K562 (cell line): ENCODE measurements around the gene COL25A1. TPM values are rescaled to one million over a fixed set of nuclear protein-coding genes. Genes with fewer than 3 reads are reported as not detected.

ENCODE experiments used
- ATAC-seq: fragments of 200-7000 bp; cut with Tn5 transposase; 3 replicates; pipeline ENCODE4 v1.9.1; 2020; ENCODE audit warnings: moderate library complexity
- BruUV-seq: library from RNA; stranded (reverse); fragments of 400-500 nt; replicated peaks from 2 replicates; lab custom pipeline; 2021; lab: Mats Ljungman, UMichigan
- CTCF ChIA-PET: fragments of 300-600 bp; formaldehyde crosslinking; extraction: SDS; loops from one replicate; lab custom pipeline; 2021; ENCODE audit warnings: low intra/inter-chr PET ratio; lab: Yijun Ruan, JAX
- POLR2A ChIA-PET: fragments of 300-600, 350-650 bp; sonication (Branson Sonifier 250); formaldehyde crosslinking; extraction: SDS; loops from one replicate; lab custom pipeline; 2021; ENCODE audit warnings: antibody characterized with exemption, inconsistent platforms; lab: Yijun Ruan, JAX
- DNase-seq, 4 experiments: peaks; one replicate each; pipeline versions ENCODE4 v3.0.0 to v3.0.0-alpha.2; 2011 to 2018; ENCODE audit warnings: low spot score in 3 of 4, mixed read lengths in 3 of 4; ENCODE audit errors: extremely low read depth in 1 of 4
- FAIRE-seq: peaks from 2 replicates; lab custom pipeline; 2011; peaks lifted over from hg19 to GRCh38; lab: Jason Lieb, UNC
- H2AFZ ChIP-seq: 2 replicates; pipeline ENCODE4 v1.6.0; 2011; ENCODE audit warnings: low read depth, low read length, control low read depth, inconsistent platforms
- H3K27ac ChIP-seq: fragments of 200-600 bp; 3 replicates; pipeline ENCODE4 v1.8.0; 2011; ENCODE audit warnings: low read depth, mild to moderate bottlenecking, control low read depth, inconsistent platforms, low read length, moderate library complexity, mixed read lengths; ENCODE audit errors: extremely low read depth
- H3K27me3 ChIP-seq, 2 experiments: fragments of 300-600 bp in 1 of 2; 2 replicates in 1 of 2; 3 replicates in 1 of 2; pipeline versions ENCODE4 v1.6.0 to v1.8.0; 2011; ENCODE audit warnings: inconsistent platforms in 2 of 2, low read length in 2 of 2, mild to moderate bottlenecking in 1 of 2, mixed read lengths in 1 of 2, moderate library complexity in 1 of 2; ENCODE audit not compliant: control insufficient read depth in 2 of 2, insufficient read depth in 2 of 2
- H3K36me3 ChIP-seq: fragments of 300-600 bp; 3 replicates; pipeline ENCODE4 v1.8.0; 2011; ENCODE audit warnings: mild to moderate bottlenecking, low read length, inconsistent platforms; ENCODE audit not compliant: control insufficient read depth, insufficient read depth
- H3K4me1 ChIP-seq, 2 experiments: fragments of 200-600 bp in 1 of 2; replicated peaks in 1 of 2; 2 replicates in 1 of 2; 3 replicates in 1 of 2; pipeline versions ENCODE4 v1.5.1 to v1.8.0; 2011; ENCODE audit warnings: inconsistent platforms in 2 of 2, low read length in 2 of 2, mild to moderate bottlenecking in 1 of 2, mixed read lengths in 1 of 2, moderate library complexity in 1 of 2; ENCODE audit not compliant: control insufficient read depth in 2 of 2, insufficient read depth in 2 of 2
- H3K4me2 ChIP-seq: 2 replicates; pipeline ENCODE4 v1.6.1; 2011; ENCODE audit warnings: low read length, control low read depth, inconsistent platforms, mixed read lengths; ENCODE audit not compliant: insufficient read depth
- H3K4me3 ChIP-seq: fragments of 200-600 bp; sonication (generic), shearing (Covaris generic); 2 replicates; pipeline ENCODE4 v1.5.1; 2016; ENCODE audit warnings: control low read depth, inconsistent platforms
- H3K79me2 ChIP-seq: fragments of 200-600 bp; 3 replicates; pipeline ENCODE4 v1.8.0; 2011; ENCODE audit warnings: low read length, inconsistent platforms; ENCODE audit not compliant: control insufficient read depth, insufficient read depth
- H3K9ac ChIP-seq, 2 experiments: 2 replicates each; pipeline versions ENCODE4 v1.6.0 to v1.6.1; 2011; ENCODE audit warnings: low read depth in 2 of 2, low read length in 2 of 2, control low read depth in 1 of 2, inconsistent platforms in 1 of 2, mild to moderate bottlenecking in 1 of 2, mixed read lengths in 1 of 2; ENCODE audit not compliant: insufficient read depth in 1 of 2
- H3K9me1 ChIP-seq: one replicate; pipeline ENCODE4 v1.6.0; 2011; ENCODE audit warnings: inconsistent platforms, mild to moderate bottlenecking, low read length, moderate library complexity; ENCODE audit not compliant: control insufficient read depth, insufficient read depth
- H3K9me3 ChIP-seq: replicated peaks from 2 replicates; pipeline ENCODE4 v1.5.1; 2011; ENCODE audit warnings: low read depth, low read length, inconsistent platforms; ENCODE audit not compliant: control insufficient read depth, insufficient read depth
- H4K20me1 ChIP-seq: replicated peaks from 2 replicates; pipeline ENCODE4 v1.6.1; 2011; ENCODE audit warnings: low read length, inconsistent platforms, mixed read lengths; ENCODE audit not compliant: control insufficient read depth, insufficient read depth
- GTF2A2 ChIP-seq: IDR thresholded peaks from 2 replicates; pipeline ENCODE4 v1.6.1; 2016; ENCODE audit warnings: mild to moderate bottlenecking, missing genetic modification characterization, missing compliant biosample characterization
- KDM1A ChIP-seq, 2 experiments: fragments of 450-650 bp; IDR thresholded peaks; 2 replicates each; pipeline ENCODE4 v1.6.1; 2016; ENCODE audit warnings: mild to moderate bottlenecking in 2 of 2
- PHF21A ChIP-seq: fragments of 450-650 bp; IDR thresholded peaks from 2 replicates; pipeline ENCODE4 v1.6.1; 2017; ENCODE audit warnings: low read depth, borderline replicate concordance
- SMAD4 ChIP-seq: fragments of 250-450 bp; sonication (Bioruptor Pico); conservative IDR thresholded peaks from 2 replicates; pipeline ENCODE4 v1.8.0; 2021; ENCODE audit warnings: inconsistent platforms, mild to moderate bottlenecking, moderate library complexity
- THRAP3 ChIP-seq: fragments of 450-650 bp; IDR thresholded peaks from 2 replicates; pipeline ENCODE4 v1.6.1; 2016; ENCODE audit warnings: mild to moderate bottlenecking, inconsistent platforms, borderline replicate concordance
- XRCC5 ChIP-seq: fragments of 200-400 bp; formaldehyde crosslinking; IDR thresholded peaks from 2 replicates; pipeline ENCODE4 v1.6.1; 2017; ENCODE audit warnings: low read depth, mild to moderate bottlenecking, low read length
- ZBTB8A ChIP-seq: fragments of 450-650 bp; IDR thresholded peaks from 2 replicates; pipeline ENCODE4 v1.6.1; 2018; ENCODE audit warnings: mild to moderate bottlenecking, moderate library complexity; ENCODE audit not compliant: partially characterized antibody
- ZNF121 ChIP-seq: sonication (generic); formaldehyde crosslinking; conservative IDR thresholded peaks from 2 replicates; pipeline ENCODE4 v1.8.0; 2022; ENCODE audit warnings: missing genetic modification reagents
- ZNF3 ChIP-seq: fragments of 250-450 bp; sonication (Bioruptor Pico); IDR thresholded peaks from 2 replicates; pipeline ENCODE4 v1.5.0; 2021; ENCODE audit warnings: mild to moderate bottlenecking, moderate library complexity
- ZNF436 ChIP-seq: fragments of 250-450, 450-650 bp; sonication (Bioruptor Pico); formaldehyde crosslinking; IDR thresholded peaks from 2 replicates; pipeline ENCODE4 v1.7.0; 2020; ENCODE audit warnings: mild to moderate bottlenecking
- ZNF695 ChIP-seq: fragments of 450-650 bp; formaldehyde crosslinking; IDR thresholded peaks from 2 replicates; pipeline ENCODE4 v1.4.0; 2020; ENCODE audit warnings: mild to moderate bottlenecking, moderate library complexity
- ZNF696 ChIP-seq: fragments of 250-450 bp; sonication (Bioruptor Pico); conservative IDR thresholded peaks from 2 replicates; pipeline ENCODE4 v1.4.0; 2020; ENCODE audit warnings: mild to moderate bottlenecking, moderate library complexity
- WGBS: fragments of 100-300 bp; shearing (Covaris generic); methylation state at CpG from one replicate; pipeline ENCODE4 v1.1.6; 2016; ENCODE audit warnings: low coverage, mixed read lengths; ENCODE audit not compliant: insufficient coverage; ENCODE audit errors: missing lambda C conversion rate; 5-methylcytosine and 5-hydroxymethylcytosine counted together
- in situ Hi-C: fragments of 300-500 bp; cut with MboI; formaldehyde crosslinking; loops from 4 replicates; pipeline ENCODE4 v1.15.0; 2018; ENCODE audit warnings: inconsistent platforms, mixed read lengths
- intact Hi-C: fragments of 100-400 bp; cut with micrococcal nuclease; formaldehyde crosslinking; loops from 2 replicates; pipeline ENCODE4 v1.14.2; 2022
- polyA plus RNA-seq, 8 experiments: library from polyadenylated mRNA; depleted of rRNA in 4 of 8; stranded (reverse) in 5 of 8; unstranded in 3 of 8; fragments of >200 nt; fragmentation: Nextera tagmentation in 2 of 8; fragmentation: Illumina TruSeq in 1 of 8; extraction: Ambion mirVana in 2 of 8; extraction: Trizol in 1 of 8; gene quantifications; 2 replicates each; pipeline versions ENCODE4 v1.2.1 to v1.2.3, GENCODE V29; 2011 to 2014; ENCODE audit warnings: inconsistent platforms in 1 of 8, missing spikeins in 1 of 8
- total RNA-seq, 7 experiments: library from RNA; depleted of rRNA in 6 of 7; stranded (reverse); fragments of >200 nt in 6 of 7; fragmentation: Illumina TruSeq in 2 of 7; extraction: Trizol in 2 of 7; gene quantifications; 2 replicates each; pipeline versions ENCODE4 v1.2.1 to v1.2.3, GENCODE V29; 2011 to 2021; ENCODE audit warnings: low replicate concordance in 1 of 7
- TF ChIP-seq, protein P1 (sequence below): fragments of 150-350 bp; conservative IDR thresholded peaks from 2 replicates; pipeline ENCODE4 v1.6.1; 2014; ENCODE audit warnings: low read length
- TF ChIP-seq, protein P2 (sequence below): fragments of 150-350 bp; IDR thresholded peaks from 2 replicates; pipeline ENCODE4 v1.6.1; 2014; ENCODE audit warnings: low read depth, mild to moderate bottlenecking, low read length, borderline replicate concordance

Gene COL25A1
- total and polyA plus RNA-seq, 9 of the 15 experiments (the other 6 are each of a cell fraction or from before 2014, with no cell fraction given): 0.03 to 0.62 (median 0.27) TPM

DNA sequence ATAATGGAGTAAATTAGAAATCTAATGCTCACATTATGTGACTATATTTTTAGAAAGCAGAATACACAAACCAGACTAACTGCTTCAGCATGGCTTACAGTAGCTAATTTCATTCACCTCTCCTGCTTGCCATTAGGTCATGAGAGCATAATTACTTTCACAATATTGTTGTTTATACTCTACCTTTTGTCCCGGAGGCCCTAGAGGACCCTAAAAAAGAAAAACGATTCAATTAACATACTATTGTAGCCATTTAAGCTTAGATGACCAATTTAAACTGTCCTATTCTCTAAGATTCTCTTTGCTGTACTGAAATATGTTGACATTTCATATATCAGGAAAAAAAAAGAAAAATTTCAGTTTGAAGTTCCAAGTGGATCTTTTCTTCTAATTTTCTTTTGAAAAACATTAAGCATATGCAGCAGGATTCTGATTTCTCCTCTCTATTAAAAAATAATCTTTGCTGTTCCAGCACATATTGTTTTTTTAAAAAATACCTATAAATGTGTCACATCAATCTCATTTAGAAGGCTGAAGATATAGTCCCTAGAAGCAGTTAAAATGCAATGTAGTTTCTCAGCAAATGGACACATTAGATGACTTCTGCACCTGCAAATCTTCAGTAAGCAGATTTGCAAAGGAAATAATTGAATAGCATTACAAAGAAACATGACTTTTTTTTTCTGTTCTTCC lies 381.9 kb downstream of the COL25A1 start:
- no peaks in the 10 kb centered on the region for H4K20me1 ChIP-seq
- peak overlapping the region; percentile 15; the same call in 1 of the 2 replicates for H2AFZ ChIP-seq
- H3K4me3 ChIP-seq: no peak overlapping the region
- CTCF ChIA-PET: no interaction called here
- H3K36me3 ChIP-seq: no peaks in the 10 kb centered on the region
- no peaks in the 10 kb centered on the region for H3K9me3 ChIP-seq
- no peak overlapping the region for H3K9ac ChIP-seq
- H3K27me3 ChIP-seq: no peaks in the 10 kb centered on the region
- DNase-seq (no peak), ATAC-seq (no peak), FAIRE-seq (no peak)
- no peaks in the 10 kb centered on the region for H3K79me2 ChIP-seq
- H3K4me2 ChIP-seq: no peak overlapping the region
- intact Hi-C loops: no loop called here
- POLR2A ChIA-PET: no interaction called here
- WGBS: 38% methylated on average over 2 of the region's 2 CpGs
- peaks cover 0 to 5% of the 10 kb centered on the region in 2 experiments; a peak in 2 of 5 replicates for H3K4me1 ChIP-seq
- H3K27ac ChIP-seq: no peak overlapping the region
- in situ Hi-C loops: no loop called here
- no peaks in the 10 kb centered on the region for H3K9me1 ChIP-seq
- no TSS peak for BruUV-seq
- TF ChIP-seq ZBTB8A (no peak), ZNF3 (CRISPR knock-in tag) (no peak), ZNF121 (CRISPR knock-in tag) (no peak), ZNF695 (CRISPR knock-in tag) (no peak), PHF21A (no peak), SMAD4 (CRISPR knock-in tag) (no peak), ZNF696 (CRISPR knock-in tag) (no peak), ZNF436 (CRISPR knock-in tag) (no peak), THRAP3 (no peak), XRCC5 (no peak), KDM1A (IDR thresholded peaks at IDR 0.05) (no peak), GTF2A2 (no peak)
- TF ChIP-seq, protein P1, sequence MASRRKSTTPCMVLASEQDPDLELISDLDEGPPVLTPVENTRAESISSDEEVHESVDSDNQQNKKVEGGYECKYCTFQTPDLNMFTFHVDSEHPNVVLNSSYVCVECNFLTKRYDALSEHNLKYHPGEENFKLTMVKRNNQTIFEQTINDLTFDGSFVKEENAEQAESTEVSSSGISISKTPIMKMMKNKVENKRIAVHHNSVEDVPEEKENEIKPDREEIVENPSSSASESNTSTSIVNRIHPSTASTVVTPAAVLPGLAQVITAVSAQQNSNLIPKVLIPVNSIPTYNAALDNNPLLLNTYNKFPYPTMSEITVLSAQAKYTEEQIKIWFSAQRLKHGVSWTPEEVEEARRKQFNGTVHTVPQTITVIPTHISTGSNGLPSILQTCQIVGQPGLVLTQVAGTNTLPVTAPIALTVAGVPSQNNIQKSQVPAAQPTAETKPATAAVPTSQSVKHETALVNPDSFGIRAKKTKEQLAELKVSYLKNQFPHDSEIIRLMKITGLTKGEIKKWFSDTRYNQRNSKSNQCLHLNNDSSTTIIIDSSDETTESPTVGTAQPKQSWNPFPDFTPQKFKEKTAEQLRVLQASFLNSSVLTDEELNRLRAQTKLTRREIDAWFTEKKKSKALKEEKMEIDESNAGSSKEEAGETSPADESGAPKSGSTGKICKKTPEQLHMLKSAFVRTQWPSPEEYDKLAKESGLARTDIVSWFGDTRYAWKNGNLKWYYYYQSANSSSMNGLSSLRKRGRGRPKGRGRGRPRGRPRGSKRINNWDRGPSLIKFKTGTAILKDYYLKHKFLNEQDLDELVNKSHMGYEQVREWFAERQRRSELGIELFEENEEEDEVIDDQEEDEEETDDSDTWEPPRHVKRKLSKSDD: no peak
- TF ChIP-seq, protein P2, sequence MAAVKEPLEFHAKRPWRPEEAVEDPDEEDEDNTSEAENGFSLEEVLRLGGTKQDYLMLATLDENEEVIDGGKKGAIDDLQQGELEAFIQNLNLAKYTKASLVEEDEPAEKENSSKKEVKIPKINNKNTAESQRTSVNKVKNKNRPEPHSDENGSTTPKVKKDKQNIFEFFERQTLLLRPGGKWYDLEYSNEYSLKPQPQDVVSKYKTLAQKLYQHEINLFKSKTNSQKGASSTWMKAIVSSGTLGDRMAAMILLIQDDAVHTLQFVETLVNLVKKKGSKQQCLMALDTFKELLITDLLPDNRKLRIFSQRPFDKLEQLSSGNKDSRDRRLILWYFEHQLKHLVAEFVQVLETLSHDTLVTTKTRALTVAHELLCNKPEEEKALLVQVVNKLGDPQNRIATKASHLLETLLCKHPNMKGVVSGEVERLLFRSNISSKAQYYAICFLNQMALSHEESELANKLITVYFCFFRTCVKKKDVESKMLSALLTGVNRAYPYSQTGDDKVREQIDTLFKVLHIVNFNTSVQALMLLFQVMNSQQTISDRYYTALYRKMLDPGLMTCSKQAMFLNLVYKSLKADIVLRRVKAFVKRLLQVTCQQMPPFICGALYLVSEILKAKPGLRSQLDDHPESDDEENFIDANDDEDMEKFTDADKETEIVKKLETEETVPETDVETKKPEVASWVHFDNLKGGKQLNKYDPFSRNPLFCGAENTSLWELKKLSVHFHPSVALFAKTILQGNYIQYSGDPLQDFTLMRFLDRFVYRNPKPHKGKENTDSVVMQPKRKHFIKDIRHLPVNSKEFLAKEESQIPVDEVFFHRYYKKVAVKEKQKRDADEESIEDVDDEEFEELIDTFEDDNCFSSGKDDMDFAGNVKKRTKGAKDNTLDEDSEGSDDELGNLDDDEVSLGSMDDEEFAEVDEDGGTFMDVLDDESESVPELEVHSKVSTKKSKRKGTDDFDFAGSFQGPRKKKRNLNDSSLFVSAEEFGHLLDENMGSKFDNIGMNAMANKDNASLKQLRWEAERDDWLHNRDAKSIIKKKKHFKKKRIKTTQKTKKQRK: no peak
